GM18867 (cell line): ENCODE data around the gene PGRMC2.
"Not testable (repeated sequence)": the region's sequence is repeated elsewhere in the genome, so short reads cannot be mapped to it uniquely, and the experiment has no call there.

Experiments
- ATAC-seq: cut with Tn5 transposase; IDR thresholded peaks from one replicate; pipeline ENCODE4 v1.9.1; 2021; ENCODE audit warnings: mild to moderate bottlenecking, moderate library complexity; ENCODE audit not compliant: unreplicated experiment

PGRMC2 gene

DNA sequence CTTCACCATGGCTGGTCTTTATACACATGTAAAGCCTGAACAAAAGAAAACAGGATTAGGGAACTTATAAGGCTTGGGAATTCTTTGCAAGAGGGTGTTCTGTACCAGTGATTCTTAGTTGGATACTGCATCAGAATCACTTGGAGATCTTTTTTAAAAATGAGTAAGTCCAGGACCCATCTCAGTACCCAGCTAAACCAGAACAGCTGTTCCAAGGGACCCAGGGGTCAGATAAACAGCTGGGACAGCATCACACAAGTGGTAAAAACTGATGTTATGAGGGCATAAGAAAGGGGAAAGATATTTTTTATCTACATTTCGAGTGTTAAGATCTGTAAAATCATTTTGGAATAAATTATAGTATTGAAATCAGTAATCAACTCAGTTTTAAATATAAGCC lies 16.1 kb downstream of the PGRMC2 start:
- no peak for ATAC-seq

DNA sequence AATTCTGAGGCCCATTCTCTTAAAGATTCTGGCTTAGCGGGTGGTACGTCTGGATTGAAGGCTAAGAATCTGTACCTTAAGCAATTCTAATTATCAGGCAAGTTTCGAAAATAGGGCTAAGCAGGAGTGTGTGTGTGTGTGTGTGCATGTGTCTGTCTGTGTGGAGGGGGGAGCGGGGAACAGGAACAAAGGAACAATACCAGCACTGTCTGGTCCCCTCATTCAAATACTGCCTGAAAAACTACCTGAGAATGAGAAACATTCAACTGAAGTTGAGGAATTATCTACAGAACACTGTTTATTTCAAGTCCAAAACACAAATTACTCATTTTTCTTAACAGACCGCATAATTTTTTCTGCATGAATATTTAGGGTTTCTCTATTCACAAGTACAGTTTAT lies 18.6 kb downstream of the PGRMC2 start:
- no peak for ATAC-seq

DNA sequence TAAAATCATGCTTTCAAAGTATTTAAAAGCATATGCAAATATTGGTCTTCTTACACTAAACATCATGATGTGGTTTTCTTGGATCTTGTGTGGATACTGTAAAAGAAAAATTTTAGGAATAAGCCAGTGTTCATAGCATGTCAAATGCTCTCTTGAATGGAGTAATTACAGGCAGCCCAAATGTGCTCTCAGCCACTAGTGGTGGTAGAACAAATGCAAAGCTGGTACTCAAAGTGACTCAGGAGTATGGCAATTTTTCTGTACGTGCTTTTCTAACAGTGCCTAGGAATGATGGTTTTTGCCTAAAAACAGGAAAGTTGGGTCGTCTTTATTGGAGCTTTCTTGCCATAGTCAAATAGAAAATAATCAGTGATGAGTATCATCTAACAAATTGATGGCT lies 19.9 kb downstream of the PGRMC2 start:
- ATAC-seq = no peak

DNA sequence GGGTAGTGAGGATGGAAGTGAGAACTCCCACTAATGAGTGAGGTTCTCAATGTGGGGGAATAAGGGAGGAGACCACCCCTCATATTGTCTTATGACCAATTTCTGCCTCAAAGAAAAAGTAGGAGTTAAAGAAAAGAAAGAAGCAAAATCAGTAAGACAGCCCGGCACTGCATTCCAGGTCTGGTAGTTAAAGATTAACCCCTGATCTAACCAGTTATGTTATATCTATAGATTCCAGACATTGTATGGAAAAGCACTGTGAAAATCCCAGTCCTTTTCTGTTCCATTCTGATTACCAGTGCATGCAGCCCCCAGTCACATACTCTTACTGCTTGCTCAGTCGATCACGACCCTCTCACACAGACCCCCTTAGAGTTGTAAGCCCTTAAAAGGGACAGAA lies 20.4 kb downstream of the PGRMC2 start:
- ATAC-seq = not testable (repeated sequence)

DNA sequence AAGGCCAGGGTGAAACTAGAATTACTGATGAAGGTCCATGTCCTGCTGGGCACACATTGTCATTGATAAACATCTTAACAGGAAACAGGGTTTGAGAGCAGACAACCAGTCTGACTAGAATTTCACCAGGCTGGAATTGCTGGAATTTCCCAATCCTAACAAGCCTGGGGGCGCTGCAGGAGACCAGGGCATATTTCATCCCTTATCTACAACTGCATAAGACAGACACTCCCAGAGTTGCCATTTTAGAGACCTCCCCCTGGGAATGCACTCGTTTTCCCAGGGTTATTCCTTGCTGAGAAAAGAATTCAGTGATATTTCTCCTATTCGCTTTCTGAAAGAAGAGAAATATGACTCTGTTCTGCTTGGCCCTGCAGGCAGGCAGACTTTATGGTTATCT lies 22.1 kb downstream of the PGRMC2 start:
- ATAC-seq = not testable (repeated sequence)

DNA sequence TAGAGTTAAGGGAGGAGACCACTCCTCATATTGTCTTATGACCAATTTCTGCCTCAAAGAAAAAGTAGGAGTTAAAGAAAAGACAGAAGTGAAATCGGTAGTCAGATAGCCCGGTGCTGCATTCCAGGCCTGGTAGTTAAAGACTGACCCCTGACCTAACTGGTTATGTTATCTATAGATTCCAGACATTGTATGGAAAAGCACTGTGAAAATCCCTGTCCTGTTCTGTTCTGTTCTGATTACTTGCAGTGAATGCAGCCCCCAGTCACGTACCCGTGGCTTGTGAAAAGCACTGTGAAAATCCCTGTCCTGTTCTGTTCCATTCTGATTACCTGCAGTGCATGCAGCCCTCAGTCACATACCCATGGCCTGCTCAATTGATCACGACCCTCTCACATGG lies 27.7 kb downstream of the PGRMC2 start:
- ATAC-seq = not testable (repeated sequence)

DNA sequence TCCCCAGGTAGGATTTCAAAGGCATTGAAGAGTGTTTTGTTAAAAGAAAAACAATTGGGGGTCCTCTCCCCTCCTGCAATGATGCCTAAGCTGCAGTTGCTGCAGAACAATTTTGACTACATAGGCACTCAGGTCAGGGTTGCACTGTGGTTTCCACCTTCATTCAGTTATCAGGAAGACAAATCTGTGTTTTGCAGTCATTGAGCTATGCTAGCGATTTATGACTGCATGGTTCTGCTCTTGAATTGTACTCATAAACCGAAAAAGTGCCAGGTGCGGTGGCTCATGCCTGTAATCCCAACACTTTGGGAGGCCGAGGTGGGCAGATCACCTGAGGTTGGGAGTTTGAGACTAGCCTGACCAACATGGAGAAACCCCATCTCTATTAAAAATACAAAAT lies 29.4 kb downstream of the PGRMC2 start:
- ATAC-seq = not testable (repeated sequence)

DNA sequence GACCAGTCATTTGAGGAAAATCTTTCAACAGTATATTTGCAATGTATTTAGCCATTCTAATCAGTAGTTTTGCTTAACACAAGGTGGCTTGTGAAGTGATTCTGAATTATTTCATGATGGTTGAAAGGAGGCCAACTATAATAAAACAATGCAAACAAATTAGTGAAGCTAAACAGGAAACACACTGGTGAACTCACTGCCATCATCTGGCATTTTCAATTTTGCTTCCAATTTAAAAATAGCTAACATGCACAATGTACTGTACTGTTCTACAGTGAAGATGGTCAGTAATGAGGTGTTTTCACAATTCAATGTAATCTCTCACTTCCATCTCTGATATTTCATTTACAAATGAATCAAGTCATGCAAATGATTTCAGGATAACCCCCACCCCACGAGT lies 31.1 kb downstream of the PGRMC2 start:
- no peak for ATAC-seq

DNA sequence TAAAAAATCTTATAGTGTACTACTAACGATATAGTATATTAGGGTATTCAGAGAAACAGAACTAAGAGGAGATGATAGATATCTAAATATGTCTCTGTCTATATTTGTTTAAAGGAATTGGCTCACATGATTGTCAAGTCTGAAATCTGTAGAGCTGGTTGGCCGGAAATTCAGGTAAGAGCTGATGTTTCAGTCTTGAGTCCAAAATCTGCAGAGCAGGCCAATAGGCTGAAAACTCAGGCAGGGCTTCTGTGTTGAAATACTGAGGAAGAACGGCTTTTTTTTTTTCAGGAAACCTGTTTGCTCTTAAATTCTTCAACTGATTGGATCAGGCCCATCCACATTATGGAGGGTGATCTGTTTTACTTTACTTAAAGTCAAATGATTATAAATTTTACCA lies 31.7 kb downstream of the PGRMC2 start:
- no peak for ATAC-seq

DNA sequence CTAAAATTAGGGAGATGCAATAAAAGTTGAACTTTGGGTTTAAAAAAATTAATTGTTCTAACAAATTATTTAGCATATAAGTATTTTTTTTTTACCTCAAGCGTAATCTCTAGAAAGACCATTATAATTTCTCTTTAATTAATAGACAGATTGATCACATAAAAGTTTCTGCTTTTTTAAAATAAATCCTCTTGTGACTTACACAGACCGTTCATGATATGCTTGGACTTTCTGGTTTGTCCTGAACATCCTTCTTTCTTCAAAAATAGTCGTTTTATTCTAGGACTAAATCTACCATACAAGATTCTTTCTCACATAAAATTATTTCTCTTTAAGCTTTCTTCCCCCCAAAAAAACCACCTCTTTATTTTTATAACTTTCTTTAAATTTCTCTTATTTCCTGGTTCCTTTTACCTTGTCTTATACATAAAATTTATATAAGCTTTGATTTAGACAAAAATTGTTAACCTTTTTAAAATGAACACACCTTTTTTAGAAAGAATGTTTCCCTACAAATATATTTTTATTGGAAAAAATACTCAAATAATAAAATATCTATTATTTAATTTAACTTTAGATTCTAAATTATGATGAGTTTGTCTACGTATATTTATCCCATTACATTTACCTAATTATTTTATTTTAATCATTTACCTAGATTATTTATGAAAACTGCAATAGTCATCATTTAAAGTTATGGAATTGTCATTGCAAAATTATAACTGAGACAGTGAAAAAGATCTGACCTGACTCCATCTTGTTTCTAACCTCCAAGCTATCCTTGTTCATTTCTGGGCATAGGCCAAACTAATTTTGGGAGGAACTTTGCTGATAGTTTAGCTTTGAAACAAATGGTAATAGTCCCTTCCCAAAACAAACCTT lies 37.6 kb downstream of the PGRMC2 start:
- no peak for ATAC-seq

DNA sequence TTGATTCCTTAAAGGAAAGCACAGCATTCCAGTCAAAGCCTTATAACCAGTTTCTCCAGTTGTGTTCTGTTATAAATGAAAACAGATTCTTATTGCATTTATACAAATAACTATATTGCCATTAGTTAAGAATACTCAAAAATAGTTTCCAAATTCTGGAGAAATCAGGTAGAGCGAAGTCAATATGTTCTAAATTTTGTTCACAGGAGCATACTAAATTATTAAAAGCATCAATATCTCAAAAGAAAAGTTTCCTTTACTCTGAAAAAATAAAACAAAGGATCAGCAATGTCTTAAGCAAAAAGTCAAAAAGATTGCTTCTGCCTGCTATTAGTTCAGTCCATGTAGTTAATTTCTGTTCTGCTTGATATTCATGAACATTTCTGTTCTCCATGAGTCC lies 39.7 kb downstream of the PGRMC2 start:
- ATAC-seq = no peak

DNA sequence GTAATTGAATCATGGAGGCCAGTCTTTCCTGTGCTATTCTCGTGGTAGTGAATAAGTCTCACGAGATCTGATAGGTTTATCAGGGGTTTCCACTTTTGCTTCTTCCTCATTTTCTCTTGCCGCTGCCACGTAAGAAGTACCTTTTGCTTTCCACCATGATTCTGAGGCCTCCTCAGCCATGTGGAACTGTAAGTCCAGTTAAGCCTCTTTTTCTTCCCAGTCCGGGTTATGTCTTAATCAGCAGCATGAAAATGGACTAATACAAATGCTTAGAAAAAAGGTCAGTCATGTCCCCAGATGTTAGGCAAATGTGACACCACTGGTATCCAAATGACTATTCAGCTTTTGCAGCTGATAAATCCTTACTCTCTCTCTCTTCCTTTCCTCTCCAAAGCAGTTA lies 42.2 kb downstream of the PGRMC2 start:
- not testable (repeated sequence) for ATAC-seq

DNA sequence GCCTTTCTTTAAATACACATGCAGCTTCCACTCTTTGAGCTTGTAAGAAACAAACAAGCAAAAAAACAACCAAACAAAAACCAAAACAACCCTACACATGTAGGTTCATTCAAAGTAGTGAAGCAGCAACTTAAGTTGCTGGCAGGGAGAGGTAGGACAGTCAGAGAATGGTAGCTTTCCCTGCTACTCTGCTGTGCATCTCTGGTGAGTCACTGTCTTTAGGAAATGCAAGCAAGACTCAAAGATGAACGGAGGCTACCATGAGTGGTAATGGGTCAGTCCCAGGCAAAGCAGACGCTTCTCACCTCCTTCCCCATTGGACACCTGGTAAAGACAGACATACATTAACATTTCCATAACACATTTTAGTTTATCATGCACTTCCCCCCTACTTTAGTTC lies 43.2 kb downstream of the PGRMC2 start:
- ATAC-seq = no peak

DNA sequence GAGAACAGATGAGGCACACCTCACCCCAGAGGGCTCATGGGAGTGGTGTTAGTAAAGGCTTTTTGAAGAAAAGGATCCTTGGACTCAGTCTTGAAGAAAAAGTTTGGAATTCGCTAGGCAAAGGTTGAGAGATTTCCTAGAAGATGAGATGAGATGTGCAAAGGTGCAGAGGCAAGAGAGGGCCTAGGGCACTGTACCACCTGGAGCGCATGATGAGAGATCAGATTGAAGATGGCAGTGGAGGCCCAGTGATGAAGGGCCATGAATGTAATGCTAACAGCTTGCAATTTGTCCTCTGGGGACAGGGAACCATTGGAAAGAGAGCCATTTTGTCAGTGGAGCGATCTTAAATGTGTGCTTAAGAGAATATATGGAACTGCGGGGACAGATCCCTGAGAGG lies 45.0 kb downstream of the PGRMC2 start:
- ATAC-seq = no peak

DNA sequence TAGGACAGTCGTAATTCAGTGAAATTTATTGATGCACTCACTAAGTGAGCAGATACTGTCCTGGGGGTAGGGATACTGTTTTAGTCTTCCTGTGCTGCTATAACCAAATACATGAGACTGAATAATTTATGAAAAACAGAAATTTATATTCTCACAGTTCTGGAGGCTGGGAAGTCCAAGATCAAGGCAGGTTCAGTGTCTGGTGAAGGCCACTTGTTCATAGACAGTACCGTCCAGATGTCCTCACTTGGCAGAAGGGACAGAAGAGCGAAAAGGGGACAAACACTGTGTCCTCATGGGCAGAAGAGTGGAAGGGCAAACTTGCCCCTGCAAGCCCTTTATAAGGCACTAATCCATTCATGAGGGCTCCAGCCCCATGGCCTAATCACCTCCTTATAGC lies 45.6 kb downstream of the PGRMC2 start:
- ATAC-seq = no peak

DNA sequence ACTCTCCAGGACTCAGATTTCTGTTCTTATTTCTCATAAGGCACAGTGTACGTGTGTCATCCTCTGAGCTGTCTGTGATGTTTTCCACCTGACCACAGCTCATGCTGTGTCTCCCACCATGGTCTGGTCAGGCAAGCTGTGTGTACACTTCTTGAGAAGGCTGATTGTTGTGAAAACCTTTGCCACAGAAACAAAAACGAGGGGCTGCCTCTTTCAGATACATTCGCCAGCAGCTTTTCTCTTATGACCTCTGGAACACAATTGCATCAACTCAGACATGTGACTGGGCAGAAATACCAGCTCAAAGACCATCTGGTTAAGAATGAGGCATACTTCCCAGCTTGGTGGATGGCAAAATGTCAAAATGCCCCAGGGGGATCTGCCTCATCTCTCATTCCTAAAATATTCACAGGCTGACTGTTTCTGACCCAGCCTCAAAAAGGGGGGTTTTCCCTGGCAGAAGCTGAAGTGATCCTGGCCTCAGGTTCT lies 46.1 kb downstream of the PGRMC2 start:
- peak; percentile 52 for ATAC-seq

DNA sequence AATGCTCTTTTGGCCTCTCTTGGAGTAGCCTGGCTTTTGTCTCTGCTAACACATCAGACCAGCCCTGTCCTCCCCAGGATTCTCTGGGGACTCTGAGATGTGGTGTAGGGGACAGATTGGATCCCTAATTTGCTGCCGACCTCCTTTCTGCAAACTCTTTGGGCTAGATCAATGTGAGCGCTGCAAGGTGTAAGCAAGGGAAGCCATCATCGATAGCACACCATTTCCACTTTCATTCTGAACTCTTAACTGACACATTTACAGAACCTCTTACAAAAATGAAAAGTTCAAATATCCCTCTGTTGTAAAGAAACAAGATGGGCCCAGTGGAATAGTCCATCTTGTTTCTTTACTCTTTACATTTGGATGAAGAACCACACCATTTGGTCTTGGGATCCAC lies 46.6 kb downstream of the PGRMC2 start:
- ATAC-seq = peak; percentile 54

DNA sequence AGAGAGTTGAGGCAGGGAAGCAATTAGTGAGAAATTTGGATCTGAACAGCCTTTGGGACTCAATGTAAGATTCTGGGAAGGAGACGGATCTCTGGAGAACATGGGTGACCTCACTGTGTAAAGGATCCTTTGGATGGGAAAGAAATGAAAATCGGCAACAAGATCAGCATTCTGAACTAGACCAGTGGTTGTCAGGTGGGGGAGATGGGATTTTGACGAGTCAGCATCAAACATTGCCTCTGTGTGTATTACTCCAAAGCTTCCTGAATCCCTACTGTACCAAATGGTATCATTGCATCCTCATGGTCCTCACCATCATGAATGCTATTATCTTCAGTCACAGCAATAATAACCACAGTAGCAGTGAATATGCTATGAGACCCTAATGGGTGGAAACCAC lies 52.8 kb downstream of the PGRMC2 start:
- ATAC-seq = no peak

DNA sequence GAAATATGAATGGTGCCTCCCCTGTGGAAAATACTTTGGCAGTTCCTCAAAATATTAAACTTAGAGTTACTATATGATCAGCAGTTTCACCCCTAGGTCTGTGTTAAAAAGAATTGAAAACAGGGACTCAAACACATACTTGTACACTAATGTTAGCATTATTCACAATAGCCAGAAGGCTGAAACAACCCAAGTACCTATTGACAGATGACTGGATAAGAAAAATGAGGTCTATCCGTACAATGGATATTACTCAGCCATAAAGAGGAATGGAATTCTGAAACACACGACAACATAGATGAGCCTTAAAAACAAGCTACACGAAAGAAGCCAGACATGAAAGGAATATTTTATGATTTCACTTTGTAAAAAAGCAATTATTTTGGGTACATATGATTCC lies 54.9 kb downstream of the PGRMC2 start:
- no peak for ATAC-seq

DNA sequence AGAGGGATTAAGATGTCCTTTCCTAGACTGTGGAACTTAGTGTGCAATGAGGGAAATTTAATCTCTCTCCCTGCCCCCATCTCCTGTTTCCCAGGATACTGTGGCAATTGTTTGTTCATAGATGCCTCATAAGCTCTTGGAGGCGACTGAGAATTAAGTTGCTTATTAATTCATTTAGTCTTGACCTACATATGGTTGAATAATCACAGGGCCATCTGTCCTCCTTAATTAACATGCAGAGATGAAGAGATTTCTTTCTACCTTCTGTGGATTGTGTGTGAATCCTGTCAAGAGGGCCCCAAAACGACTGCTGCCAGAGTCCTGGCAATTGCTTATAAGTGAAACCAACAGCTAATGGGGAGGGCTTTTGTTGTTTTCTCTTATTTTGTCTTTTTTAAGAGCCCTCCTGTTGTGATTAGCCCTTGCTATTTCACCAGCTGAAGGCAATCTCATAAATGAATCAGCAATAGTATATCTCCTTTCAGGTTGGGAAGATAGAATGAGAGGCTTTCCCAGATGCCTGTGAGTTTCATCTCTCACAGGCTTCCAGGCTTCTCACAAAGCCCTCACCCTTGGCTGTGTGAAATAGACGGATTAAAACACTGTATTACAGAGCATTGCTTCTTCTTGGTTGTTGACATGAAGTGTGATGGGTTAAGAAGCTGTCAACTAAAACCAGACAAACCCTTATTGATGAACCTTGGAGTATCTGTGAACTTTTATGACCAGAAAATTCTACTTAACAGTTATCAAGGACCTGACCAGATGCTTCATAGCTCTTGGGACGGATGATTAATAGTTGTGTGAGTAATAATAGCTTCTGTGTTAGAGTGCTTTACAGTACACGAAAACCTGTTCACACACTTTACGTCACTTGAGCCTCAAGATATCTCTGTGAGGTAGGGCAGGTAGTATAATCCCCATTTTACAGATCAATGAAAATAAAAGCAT lies 58.5 kb downstream of the PGRMC2 start:
- ATAC-seq = no peak

DNA sequence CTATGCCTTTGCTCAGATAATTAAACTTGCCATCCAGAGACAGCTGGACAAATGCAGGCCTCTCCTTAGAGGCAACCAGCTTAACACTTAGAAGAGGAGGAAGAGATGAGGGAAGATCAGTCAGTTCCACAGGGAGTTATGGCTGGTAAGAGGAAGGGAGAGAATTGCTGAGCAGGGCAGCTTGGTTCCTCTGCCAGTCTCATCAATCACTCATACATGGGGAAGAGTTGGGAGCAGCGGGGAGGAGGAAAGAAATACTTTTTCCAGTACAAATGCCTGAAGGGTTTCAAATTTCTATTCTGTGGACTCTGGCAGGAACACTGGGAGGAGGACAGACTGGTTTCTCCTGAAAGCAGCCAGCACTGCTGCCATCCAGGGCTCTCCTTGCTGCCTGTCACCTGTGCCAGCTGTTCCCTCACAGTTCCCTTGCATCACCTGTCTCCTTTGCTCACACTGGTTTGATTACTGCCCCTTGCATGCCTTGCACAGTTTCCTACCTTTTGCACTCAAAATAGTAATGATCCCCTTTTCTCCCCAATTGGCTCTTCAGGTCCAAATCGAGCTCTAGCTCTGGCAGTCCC lies 59.5 kb downstream of the PGRMC2 start:
- ATAC-seq = no peak
